ENCODE data around the gene FPGS. TPM values are rescaled to one million over a fixed set of nuclear protein-coding genes. Genes with fewer than 3 reads are reported as not detected.

FPGS gene
- polyA plus RNA-seq, 1 of the 3 experiments (the other 2 are of a cell fraction): 82.7 TPM

DNA sequence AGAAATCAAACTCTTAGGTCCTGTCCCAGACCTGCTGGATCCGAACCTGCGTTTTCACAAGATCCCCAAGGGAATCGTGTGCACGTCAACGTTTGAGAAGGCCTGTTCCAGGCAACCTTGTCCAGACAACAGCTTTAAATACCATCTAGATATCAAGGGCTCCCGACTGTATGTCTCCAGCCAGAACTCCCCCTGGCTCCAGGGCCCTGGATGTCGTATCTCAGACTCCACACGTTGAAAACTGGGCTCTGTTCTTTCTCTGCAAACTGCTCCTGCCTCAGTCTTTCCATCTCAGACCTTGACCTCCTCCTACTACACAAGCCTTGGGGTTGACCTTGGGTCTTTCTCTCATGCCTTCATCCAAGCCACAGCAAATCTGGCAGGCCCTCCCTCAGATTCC, 57.6 kb downstream of the FPGS start:
- no peak for DNase-seq
- Histone ChIP-seq H3K36me3 (replicated peaks in 1 of 2; ENCODE audit: control insufficient read depth in 1 of 2, insufficient read depth in 2 of 2, low read length in 1 of 2) (no peaks in the 10 kb centered on the region), H3K4me1 (ENCODE audit: control insufficient read depth in 1 of 2, insufficient read depth in 2 of 2, low read depth in 1 of 2, low read length in 1 of 2) (peaks cover 0 to 18% of the 10 kb centered on the region in 2 experiments; a peak in 1 of 4 replicates), H3K4me3 (ENCODE audit: low read depth in 2 of 2, low read length in 1 of 2) (no peak overlapping the region), H3F3A (replicated peaks; ENCODE audit: insufficient read depth) (no peaks in the 10 kb centered on the region), H2AFZ (ENCODE audit: low read depth) (no peak overlapping the region), H3K79me2 (ENCODE audit: insufficient read depth) (no peaks in the 10 kb centered on the region), H3K27ac (ENCODE audit: low read depth in 2 of 2, low read length in 1 of 2) (no peak overlapping the region), H3K9me3 (no peaks in the 10 kb centered on the region), H3K9me2 (no peaks in the 10 kb centered on the region), H4K20me1 (ENCODE audit: insufficient read depth) (no peaks in the 10 kb centered on the region), H3K27me3 (ENCODE audit: insufficient read depth) (no peaks in the 10 kb centered on the region), H3K9ac (no peak overlapping the region), H3K4me2 (no peak overlapping the region)
- ChIA-PET CTCF (interaction anchor here (0.6 to 10.9 kb wide), 4 partner anchors 11 to 125 kb away, joined by 4 to 116 read pairs (median 7); partner anchors contain the start of gene TOR2A), POLR2A (no interaction called here)
- no peak for TF ChIP-seq YY1 (IDR thresholded peaks at IDR 0.05; ENCODE audit: low read depth)
- 83% methylated on average over 8 of the region's 8 CpGs for WGBS (ENCODE audit: low lambda C conversion rate)

DNA sequence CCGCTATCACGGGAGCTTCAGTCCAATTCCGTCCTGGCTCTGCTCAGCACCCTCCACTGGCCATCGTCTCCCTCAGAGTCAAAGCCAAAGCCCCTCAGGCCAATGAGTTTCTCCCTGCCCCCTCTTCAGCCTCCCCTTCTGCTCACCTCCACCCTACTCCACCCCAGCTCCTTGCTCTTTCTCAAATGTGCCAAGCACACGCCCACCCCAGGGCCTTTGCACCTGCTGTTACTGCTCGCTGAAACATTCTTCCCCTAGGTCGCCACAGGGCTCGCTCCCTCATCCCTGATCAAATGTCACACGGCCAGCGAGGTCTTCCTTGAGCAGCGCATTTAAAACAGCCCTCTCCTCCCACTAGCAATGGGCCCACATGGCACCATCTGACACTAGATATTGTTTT, 58.1 kb downstream of the FPGS start:
- H3K36me3 ChIP-seq (replicated peaks in 1 of 2; ENCODE audit: control insufficient read depth in 1 of 2, insufficient read depth in 2 of 2, low read length in 1 of 2): no peaks in the 10 kb centered on the region
- no peaks in the 10 kb centered on the region for H3K27me3 ChIP-seq (ENCODE audit: insufficient read depth)
- WGBS (ENCODE audit: low lambda C conversion rate): 89% methylated on average over 11 of the region's 11 CpGs
- H3K4me3 ChIP-seq (ENCODE audit: low read depth in 2 of 2, low read length in 1 of 2): no peak overlapping the region
- H3K4me1 ChIP-seq (ENCODE audit: control insufficient read depth in 1 of 2, insufficient read depth in 2 of 2, low read depth in 1 of 2, low read length in 1 of 2): peaks cover 0 to 18% of the 10 kb centered on the region in 2 experiments; a peak in 1 of 4 replicates
- DNase-seq: no peak
- H3F3A ChIP-seq (replicated peaks; ENCODE audit: insufficient read depth): no peaks in the 10 kb centered on the region
- no peak overlapping the region for H2AFZ ChIP-seq (ENCODE audit: low read depth)
- H3K4me2 ChIP-seq: no peak overlapping the region
- H3K9me3 ChIP-seq: no peaks in the 10 kb centered on the region
- no peaks in the 10 kb centered on the region for H3K79me2 ChIP-seq (ENCODE audit: insufficient read depth)
- no peak overlapping the region for H3K27ac ChIP-seq (ENCODE audit: low read depth in 2 of 2, low read length in 1 of 2)
- ChIA-PET CTCF (interaction anchor here (0.6 to 10.9 kb wide), 5 partner anchors 10 to 126 kb away, joined by 3 to 116 read pairs (median 5); partner anchors contain the start of gene TOR2A), POLR2A (no interaction called here)
- H4K20me1 ChIP-seq (ENCODE audit: insufficient read depth): no peaks in the 10 kb centered on the region
- H3K9me2 ChIP-seq: no peaks in the 10 kb centered on the region
- H3K9ac ChIP-seq: no peak overlapping the region
- TF ChIP-seq MEF2A (IDR thresholded peaks at IDR 0.05; ENCODE audit: borderline replicate concordance, low read depth) (no peak), SIN3A (IDR thresholded peaks at IDR 0.05; ENCODE audit: borderline replicate concordance, low read depth, low read length) (no peak), SMC3 (IDR thresholded peaks at IDR 0.05; ENCODE audit: low read depth, low read length) (no peak), TAF1 (IDR thresholded peaks at IDR 0.05; ENCODE audit: borderline replicate concordance, low read depth, low read length) (no peak), EP300 (IDR thresholded peaks at IDR 0.05; ENCODE audit: borderline replicate concordance in 1 of 2, low read depth in 1 of 2, low read length in 1 of 2) (no peak), POLR2AphosphoS5 (IDR thresholded peaks at IDR 0.05; ENCODE audit: low read depth, low read length) (no peak), YY1 (IDR thresholded peaks at IDR 0.05; ENCODE audit: low read depth) (no peak), GATA2 (CRISPR knock-in tag; IDR thresholded peaks at IDR 0.05) (no peak), TCF12 (IDR thresholded peaks at IDR 0.05) (no peak)
- TF ChIP-seq, protein P1, sequence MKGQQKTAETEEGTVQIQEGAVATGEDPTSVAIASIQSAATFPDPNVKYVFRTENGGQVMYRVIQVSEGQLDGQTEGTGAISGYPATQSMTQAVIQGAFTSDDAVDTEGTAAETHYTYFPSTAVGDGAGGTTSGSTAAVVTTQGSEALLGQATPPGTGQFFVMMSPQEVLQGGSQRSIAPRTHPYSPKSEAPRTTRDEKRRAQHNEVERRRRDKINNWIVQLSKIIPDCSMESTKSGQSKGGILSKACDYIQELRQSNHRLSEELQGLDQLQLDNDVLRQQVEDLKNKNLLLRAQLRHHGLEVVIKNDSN (IDR thresholded peaks at IDR 0.05; ENCODE audit: borderline replicate concordance, low read depth): no peak
- TF ChIP-seq, protein P2, sequence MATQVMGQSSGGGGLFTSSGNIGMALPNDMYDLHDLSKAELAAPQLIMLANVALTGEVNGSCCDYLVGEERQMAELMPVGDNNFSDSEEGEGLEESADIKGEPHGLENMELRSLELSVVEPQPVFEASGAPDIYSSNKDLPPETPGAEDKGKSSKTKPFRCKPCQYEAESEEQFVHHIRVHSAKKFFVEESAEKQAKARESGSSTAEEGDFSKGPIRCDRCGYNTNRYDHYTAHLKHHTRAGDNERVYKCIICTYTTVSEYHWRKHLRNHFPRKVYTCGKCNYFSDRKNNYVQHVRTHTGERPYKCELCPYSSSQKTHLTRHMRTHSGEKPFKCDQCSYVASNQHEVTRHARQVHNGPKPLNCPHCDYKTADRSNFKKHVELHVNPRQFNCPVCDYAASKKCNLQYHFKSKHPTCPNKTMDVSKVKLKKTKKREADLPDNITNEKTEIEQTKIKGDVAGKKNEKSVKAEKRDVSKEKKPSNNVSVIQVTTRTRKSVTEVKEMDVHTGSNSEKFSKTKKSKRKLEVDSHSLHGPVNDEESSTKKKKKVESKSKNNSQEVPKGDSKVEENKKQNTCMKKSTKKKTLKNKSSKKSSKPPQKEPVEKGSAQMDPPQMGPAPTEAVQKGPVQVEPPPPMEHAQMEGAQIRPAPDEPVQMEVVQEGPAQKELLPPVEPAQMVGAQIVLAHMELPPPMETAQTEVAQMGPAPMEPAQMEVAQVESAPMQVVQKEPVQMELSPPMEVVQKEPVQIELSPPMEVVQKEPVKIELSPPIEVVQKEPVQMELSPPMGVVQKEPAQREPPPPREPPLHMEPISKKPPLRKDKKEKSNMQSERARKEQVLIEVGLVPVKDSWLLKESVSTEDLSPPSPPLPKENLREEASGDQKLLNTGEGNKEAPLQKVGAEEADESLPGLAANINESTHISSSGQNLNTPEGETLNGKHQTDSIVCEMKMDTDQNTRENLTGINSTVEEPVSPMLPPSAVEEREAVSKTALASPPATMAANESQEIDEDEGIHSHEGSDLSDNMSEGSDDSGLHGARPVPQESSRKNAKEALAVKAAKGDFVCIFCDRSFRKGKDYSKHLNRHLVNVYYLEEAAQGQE (IDR thresholded peaks at IDR 0.05; ENCODE audit: low read depth, low read length): no peak
- TF ChIP-seq, protein P3, sequence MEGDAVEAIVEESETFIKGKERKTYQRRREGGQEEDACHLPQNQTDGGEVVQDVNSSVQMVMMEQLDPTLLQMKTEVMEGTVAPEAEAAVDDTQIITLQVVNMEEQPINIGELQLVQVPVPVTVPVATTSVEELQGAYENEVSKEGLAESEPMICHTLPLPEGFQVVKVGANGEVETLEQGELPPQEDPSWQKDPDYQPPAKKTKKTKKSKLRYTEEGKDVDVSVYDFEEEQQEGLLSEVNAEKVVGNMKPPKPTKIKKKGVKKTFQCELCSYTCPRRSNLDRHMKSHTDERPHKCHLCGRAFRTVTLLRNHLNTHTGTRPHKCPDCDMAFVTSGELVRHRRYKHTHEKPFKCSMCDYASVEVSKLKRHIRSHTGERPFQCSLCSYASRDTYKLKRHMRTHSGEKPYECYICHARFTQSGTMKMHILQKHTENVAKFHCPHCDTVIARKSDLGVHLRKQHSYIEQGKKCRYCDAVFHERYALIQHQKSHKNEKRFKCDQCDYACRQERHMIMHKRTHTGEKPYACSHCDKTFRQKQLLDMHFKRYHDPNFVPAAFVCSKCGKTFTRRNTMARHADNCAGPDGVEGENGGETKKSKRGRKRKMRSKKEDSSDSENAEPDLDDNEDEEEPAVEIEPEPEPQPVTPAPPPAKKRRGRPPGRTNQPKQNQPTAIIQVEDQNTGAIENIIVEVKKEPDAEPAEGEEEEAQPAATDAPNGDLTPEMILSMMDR (IDR thresholded peaks at IDR 0.05): no peak
- TF ChIP-seq, protein P4, sequence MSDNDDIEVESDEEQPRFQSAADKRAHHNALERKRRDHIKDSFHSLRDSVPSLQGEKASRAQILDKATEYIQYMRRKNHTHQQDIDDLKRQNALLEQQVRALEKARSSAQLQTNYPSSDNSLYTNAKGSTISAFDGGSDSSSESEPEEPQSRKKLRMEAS (IDR thresholded peaks at IDR 0.05; ENCODE audit: low read depth): no peak
- TF ChIP-seq, protein P5, sequence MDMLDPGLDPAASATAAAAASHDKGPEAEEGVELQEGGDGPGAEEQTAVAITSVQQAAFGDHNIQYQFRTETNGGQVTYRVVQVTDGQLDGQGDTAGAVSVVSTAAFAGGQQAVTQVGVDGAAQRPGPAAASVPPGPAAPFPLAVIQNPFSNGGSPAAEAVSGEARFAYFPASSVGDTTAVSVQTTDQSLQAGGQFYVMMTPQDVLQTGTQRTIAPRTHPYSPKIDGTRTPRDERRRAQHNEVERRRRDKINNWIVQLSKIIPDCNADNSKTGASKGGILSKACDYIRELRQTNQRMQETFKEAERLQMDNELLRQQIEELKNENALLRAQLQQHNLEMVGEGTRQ (IDR thresholded peaks at IDR 0.05; ENCODE audit: borderline replicate concordance, low read depth, low read length): no peak
- TF ChIP-seq, protein P6, sequence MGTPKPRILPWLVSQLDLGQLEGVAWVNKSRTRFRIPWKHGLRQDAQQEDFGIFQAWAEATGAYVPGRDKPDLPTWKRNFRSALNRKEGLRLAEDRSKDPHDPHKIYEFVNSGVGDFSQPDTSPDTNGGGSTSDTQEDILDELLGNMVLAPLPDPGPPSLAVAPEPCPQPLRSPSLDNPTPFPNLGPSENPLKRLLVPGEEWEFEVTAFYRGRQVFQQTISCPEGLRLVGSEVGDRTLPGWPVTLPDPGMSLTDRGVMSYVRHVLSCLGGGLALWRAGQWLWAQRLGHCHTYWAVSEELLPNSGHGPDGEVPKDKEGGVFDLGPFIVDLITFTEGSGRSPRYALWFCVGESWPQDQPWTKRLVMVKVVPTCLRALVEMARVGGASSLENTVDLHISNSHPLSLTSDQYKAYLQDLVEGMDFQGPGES (IDR thresholded peaks at IDR 0.05; ENCODE audit: low read depth, low read length): no peak
- TF ChIP-seq, protein P7, sequence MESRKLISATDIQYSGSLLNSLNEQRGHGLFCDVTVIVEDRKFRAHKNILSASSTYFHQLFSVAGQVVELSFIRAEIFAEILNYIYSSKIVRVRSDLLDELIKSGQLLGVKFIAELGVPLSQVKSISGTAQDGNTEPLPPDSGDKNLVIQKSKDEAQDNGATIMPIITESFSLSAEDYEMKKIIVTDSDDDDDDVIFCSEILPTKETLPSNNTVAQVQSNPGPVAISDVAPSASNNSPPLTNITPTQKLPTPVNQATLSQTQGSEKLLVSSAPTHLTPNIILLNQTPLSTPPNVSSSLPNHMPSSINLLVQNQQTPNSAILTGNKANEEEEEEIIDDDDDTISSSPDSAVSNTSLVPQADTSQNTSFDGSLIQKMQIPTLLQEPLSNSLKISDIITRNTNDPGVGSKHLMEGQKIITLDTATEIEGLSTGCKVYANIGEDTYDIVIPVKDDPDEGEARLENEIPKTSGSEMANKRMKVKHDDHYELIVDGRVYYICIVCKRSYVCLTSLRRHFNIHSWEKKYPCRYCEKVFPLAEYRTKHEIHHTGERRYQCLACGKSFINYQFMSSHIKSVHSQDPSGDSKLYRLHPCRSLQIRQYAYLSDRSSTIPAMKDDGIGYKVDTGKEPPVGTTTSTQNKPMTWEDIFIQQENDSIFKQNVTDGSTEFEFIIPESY (IDR thresholded peaks at IDR 0.05; ENCODE audit: borderline replicate concordance, low read depth): no peak
